ENCODE measurements around the gene ZBTB22.

DNA sequence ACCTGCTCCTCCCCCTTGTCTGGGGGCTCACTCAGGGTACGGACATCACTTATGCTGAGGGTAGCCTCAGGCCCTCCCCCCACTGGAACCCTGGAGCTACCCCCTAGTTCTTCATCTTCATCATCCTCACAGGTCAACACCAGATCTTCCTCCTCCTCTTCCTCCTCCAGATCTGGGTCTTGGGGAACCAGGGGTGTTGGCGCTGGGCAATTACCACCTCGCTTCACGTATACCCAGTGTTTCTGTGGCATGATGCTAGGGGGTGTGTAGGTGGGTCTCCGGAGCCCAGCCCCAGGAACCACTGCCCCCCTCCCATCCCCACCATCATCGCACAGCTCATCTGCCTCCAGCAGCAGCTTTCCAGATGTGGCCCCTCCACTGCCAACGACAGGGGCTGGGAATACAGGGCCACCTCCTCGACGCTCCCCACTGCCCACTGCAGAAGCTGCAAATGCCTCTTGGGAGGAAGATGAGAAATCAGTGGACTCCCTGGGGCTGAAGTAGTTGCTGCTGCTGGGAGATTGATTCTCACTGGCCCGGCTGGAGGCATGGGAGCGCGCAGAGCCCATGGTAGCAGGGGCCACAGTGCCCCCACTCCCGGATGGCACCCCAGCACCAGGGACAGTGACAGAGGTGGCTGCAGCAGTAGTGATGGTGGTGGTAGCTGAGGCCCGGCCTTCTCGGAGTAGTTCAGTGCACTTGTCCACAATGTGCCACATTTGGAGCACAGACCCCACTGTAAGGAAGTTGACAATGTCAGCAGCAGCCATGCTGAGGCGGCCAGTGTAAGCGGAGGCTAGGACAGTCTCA is 1.5 kb downstream of the ZBTB22 start:
- TF ChIP-seq TAF1 (IDR thresholded peaks at IDR 0.05; ENCODE audit: borderline replicate concordance, low read depth, low read length) (no peak), POLR2A (IDR thresholded peaks at IDR 0.05; ENCODE audit: low read depth, low read length) (no peak), POLR2AphosphoS5 (IDR thresholded peaks at IDR 0.05; ENCODE audit: low read depth, low read length) (no peak)

All from GM12892 (cell line).